SH-SY5Y (cell line): Measurements from ENCODE around the gene APOM.

Source experiments
- GATA2 ChIP-seq: IDR thresholded peaks from 2 replicates; pipeline ENCODE4 v1.6.1; 2011; ENCODE audit warnings: mild to moderate bottlenecking, low read depth, low read length
- GATA3 ChIP-seq: IDR thresholded peaks from 2 replicates; pipeline ENCODE4 v1.6.1; 2011; ENCODE audit warnings: low read depth, mild to moderate bottlenecking, low read length, moderate library complexity

The APOM gene

DNA sequence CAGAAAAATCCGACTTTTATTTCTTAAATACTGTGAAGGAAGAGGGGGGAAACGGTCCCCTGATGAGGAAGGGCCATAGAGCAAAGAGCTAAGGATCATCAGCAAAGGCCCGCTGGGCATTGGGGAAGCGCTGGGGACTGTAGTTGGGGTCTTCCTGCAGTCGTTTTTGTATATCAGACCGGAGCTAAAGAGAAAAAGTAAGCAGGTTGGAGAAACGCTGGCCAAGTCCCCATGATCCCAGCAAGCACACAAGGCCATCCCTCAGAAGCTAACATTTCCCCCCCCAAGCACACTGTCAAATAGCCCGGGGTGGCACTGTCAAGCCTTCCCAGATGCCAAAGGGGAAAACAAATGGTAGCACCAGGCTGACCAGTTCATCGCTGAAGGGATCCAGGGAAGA is 16.7 kb upstream of the APOM start:
- TF ChIP-seq GATA3 (no peak), GATA2 (no peak)

DNA sequence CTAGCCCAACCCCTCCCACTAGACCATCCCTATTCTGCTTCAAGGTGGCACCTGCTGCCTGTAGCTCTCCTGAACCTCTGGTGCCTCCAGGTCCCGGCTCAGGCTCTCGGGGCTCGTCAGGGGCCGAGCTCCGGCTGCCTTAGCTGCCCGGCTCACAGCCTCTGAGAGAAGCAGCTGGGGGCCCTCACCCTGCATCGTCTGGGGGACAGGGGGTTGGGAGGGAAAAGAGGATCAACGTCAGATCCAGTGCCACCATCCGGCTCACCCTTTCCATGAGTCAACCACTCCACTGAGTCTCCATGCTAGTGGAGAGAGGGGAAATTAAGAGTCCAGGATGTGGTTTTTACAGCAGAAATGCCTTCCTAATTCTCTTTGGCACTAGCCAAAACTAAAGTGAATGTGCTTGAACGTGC is 16.2 kb upstream of the APOM start:
- no peak for TF ChIP-seq GATA3

GRCh38 chr6:31640612-31641011 is 15.1 kb upstream of the APOM start:
- TF ChIP-seq GATA3 (no peak), GATA2 (no peak)

- TF ChIP-seq GATA2 = no peak
- TF ChIP-seq GATA3 = no peak
Measured at GRCh38 chr6:31641370-31641769, 14.3 kb upstream of the APOM start.

GRCh38 chr6:31642798-31643570 is 12.7 kb upstream of the APOM start:
- TF ChIP-seq GATA3 (no peak), GATA2 (no peak)

GRCh38 chr6:31643818-31644454 is 11.8 kb upstream of the APOM start:
- TF ChIP-seq GATA3 = no peak
- TF ChIP-seq GATA2 = no peak

DNA sequence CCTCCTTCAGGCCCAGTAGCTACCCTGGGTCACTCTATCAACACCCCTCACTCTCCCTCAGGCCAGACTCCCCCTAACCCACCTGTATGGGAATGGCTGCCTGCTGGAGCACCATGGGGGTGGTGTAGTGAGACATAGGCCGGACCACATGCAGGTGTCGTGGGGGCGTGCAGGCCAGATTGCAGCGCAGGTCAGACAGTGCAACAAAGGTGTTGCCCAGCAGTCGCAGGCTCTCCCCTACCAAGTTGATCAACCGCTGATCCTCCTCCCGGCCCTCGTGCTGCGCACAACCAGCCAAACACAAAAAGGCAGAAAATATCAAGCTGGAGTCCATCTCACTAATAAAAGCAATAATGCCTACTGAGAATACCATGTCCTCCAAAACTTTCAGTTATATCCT is 10.4 kb upstream of the APOM start:
- no peak for TF ChIP-seq GATA2
- no peak for TF ChIP-seq GATA3

DNA sequence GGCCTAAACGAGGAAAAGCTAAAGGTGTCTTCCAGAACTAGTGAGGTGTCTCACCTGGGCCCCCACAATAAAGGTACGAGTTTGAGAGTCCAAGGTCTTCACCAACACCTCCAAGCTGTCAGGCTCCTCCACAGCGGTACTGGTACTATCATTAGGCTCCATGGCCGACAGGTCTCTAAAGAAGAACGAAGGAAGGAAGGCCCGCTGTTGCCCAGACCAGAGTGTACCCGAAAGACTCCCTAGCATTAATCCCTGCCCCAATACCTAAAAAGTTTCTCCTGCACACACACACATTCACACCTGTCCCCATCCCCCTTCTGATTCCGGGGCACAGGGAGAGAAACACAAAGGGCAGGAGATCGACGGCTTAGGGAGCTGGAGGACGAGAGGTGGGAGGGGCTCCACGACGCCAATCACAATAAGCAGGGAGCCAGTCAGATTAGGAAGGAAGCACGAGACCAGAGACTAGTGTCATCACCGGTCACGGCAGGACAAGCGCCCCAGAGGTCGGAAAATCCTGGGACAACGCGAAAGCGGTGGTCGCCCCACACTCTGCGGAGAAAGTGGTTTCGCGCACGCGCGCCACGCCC is 4.0 kb upstream of the APOM start:
- TF ChIP-seq GATA2 (no peak), GATA3 (no peak)

- TF ChIP-seq GATA3 (no peak), GATA2 (no peak)
Measured at GRCh38 chr6:31652925-31653724, 2.6 kb upstream of the APOM start.

DNA sequence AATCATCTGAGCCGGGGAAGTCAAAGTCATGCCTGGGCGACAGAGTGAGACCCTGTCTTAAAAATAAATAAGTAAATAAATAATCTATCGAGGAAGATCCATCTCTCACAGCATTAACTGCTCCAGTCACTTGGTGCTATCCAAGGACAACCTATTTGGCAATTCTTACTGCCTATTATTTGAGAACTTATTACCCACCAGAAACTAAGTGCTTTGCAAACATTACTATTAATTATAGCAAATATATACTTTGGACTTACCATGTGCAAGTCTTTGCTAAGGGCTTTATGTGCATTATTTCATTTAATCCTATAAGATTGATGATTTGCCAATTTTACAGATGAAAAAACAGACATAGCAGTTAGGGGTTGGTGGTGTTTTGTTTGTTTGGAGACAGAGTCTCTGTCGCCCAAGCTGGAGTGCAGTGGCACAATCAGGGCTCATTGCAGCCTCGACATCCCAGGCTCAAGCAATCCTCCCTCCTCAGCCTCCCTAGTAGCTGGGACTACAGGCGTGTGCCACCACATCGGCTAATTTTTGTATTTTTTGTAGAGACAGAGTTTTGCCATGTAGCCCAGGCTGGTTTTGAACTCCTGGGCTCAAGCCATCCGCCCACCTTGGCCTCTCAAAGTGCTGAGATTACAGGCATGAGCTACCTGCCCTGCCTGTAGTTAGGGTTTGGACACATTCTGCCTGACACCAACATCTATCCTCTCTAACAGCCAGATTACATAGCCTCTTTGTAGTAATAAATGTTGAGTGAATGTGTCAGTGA is 933 bp upstream of the APOM start:
- TF ChIP-seq GATA3 = no peak
- no peak for TF ChIP-seq GATA2

DNA sequence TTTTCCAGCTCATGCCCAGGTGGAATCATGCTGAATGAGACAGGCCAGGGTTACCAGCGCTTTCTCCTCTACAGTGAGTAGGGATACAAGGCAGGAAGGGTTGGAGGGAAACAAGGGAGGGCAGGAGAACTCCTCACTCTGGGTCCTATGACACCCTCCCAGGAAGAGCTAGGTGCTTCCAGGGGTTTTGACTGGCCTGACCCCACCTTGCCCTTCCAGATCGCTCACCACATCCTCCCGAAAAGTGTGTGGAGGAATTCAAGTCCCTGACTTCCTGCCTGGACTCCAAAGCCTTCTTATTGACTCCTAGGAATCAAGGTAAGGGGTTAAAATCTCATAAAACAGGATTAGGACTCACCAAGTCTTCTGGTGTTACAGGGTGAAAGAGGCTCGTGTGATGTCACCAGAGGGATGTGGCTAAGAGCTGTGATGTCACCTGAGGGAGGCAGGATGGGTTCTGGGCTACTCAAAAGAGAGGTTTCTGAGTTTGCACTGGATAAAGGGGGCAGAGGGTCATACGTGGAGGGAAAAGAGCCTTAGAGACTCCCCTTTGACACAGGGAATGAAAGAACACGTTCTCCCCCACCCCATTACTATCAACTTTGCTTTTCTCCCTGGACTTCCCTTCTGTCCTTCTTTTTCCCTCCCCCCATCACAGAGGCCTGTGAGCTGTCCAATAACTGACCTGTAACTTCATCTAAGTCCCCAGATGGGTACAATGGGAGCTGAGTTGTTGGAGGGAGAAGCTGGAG is 1.9 kb downstream of the APOM start:
- TF ChIP-seq GATA3 (no peak), GATA2 (no peak)

- no peak for TF ChIP-seq GATA3
- no peak for TF ChIP-seq GATA2
Measured at GRCh38 chr6:31658158-31658688, 2.5 kb downstream of the APOM start.
